GM21529 (cell line): ENCODE data around the gene AKAP13.

ENCODE experiments used
- ATAC-seq: cut with Tn5 transposase; IDR thresholded peaks from one replicate; pipeline ENCODE4 v1.9.1; 2021; ENCODE audit not compliant: unreplicated experiment

Gene AKAP13

DNA sequence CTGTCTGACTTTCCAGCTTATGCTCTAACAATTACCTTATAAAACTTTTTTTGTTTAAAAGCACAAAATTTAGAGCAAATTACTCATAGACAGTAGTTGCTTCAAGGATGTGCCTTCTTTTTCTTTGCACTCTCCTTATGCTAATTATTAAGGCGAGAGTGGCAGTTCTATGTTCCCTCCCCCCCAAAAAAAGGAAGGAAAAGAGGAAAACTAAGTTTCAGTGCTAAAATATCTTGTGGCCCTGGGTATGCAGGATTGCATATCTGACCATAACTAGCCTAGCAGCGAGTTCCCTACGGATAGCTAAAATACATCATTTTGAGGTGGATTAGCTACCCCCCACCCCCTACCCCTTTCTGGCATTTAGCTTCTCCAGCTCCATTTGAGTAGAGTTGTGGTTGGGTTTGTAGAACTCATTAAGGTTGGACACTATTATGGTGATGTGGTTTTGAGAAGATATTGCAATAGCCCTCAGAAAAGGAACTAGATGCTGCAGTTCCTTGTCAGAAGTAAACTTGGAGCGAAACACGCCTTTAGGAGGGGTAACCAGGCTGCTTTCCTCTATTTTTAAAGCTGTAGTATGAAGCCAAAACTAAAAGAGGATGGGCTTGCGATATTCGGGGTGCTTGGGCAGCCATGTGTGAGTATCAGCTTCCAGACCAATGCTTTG, 174.6 kb downstream of the AKAP13 start:
- ATAC-seq, result peak; percentile 73

DNA sequence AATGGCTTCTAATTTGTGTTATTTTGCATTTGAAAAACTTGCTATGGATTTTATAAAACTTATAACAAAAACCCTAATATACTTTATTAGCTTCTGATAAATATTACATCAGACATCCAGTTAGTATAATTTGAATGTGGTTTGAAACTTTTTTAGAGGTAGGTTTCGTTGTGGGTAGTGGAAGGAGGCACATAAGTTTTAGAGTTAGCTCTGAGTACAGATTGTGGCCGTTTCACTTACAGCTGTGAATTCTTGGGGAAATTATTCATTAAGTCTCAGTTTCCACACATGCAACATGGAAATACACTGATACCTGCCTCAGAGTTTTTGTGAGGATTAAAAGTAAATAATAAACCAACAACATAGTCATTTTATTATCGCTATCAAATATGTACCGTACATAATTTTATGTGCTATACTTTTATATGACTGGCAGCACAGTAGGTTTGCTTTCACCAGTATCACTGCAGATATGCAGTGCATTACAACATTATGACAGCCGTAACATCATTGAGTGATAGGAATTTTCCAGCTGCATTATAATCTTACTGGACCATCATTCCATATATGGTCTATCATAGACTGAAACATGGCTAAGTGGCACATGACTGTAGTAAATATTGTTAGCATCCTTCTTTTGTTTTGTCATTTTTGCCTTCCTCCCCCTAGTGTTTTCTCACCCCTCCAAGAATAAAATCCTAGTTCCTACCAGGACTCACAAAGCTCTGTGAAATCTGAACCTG, 175.6 kb downstream of the AKAP13 start:
- ATAC-seq, result peak; percentile 67

DNA sequence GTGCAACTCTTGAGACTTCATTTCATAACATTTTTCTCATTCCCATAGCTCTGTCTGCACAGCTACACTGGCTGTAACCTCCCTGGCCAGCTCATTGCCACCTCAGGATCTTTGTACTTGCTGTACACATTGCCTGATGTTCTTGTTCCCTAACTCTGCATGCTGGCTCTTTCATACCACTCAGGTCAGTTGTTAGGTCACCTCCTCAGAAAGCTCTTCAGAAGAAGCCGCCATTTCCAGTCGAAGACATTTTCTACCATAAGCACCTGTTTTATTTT, 176.2 kb downstream of the AKAP13 start:
- ATAC-seq, result no peak

DNA sequence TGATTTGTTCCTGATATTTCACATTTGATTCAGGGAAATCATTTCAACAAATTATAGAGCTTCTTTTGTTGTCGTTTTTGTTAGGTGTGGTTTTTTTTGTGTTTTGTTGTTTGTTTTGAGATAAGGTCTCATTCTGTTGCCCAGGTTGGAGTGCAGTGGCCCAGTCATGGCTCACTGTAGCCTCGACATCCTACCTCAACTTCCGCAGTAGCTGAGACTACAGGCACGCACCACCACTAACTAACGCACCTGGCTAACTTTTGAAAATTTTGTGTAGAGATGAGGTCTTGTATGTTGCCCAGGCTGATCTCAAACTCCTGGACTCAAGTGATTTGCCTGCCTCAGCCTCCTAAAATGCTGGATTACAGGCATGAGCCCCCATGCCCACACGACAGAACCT, 177.0 kb downstream of the AKAP13 start:
- ATAC-seq, result no peak

DNA sequence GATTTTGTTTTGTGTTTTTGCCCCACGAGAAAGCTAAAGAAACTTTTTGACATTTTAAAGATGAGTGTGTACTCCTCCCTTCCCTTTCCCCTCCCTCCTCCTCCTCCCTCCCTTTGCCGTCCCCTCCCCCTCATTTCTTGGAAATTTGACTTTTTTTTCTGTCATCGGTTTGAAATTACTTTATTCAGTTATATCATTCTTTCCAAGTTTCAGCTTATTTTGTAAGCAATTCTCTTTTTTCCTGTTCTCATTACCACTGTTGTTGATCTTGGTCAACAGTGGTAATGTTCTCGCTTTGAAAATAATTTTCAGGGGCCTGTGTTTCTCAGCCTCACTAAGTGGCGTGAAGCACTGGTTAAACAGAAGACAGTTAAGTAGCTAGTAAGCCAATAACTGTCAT, 178.4 kb downstream of the AKAP13 start:
- no peak for ATAC-seq

DNA sequence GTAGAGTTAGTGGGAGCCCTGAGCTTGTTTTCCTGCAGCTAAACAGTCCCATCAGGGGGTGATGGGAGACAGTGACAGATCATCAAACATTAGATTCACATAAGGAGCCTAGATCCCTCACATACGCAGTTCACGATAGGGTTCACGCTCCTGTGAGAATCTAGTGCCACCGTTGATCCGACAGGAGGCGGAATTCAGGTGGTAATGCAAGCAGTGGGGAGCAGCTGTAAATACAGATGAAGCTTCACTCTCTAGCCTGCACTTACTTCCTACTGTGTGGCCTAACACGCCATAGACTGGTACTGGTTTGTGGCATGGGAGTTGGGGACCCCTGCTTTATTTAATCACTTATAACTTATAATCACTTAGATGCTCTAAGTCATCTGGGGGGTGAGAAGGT, 179.1 kb downstream of the AKAP13 start:
- no peak for ATAC-seq

DNA sequence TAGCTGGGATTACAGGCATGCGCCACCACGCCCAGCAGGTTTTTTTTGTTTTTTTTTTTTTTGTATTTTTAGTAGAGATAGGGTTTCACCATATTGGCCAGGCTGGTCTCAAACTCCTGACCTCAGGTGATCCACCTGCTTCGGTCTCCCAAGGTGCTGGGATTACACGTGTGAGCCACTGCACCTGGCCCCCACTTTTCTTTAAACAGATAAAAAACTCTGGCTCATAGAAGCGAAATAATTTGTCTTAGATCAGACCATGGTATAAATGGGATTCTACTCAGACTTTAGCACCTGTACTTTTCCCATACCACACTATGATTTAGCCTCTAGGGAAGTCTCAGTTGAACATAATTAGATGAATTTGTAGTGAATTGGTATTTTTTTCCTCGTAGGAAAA, 182.4 kb downstream of the AKAP13 start:
- no peak for ATAC-seq

DNA sequence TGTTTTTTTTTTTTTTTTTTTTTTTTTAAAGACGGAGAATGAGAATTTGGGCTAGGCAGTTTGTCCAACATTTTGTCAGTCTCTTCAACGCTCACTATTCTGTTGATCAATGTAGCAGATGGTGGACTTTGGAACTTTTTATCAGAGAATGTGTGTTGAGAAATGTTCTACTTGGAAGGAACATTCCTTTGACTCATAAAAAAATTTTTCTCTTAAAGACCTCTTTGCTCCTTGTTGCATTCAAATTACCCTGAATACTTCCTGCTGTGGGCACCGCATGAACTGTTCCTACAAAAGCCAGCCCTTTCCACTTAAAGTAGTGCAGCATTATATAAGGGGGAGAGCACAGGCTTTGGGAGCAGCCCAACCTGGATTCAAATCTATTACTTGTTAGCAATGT, 182.9 kb downstream of the AKAP13 start:
- ATAC-seq, result no peak

DNA sequence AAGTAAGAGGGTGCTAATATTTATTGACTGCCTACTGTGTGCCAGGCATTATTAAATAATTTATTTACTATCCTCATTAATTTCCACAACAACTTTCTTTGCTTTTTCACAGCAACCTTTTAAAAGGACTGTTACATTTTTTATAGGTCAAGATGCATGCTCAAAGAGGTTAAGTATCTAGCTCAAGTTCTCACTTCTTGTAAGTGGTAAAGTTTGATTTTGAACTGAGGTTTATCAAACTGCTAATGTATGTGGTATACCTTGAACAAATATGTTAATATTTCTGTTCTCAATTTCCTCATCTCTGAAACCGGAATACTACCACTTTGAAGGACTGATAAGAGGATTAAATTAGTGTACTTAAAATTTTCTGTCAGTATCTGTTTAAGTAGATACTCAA, 183.3 kb downstream of the AKAP13 start:
- no peak for ATAC-seq

DNA sequence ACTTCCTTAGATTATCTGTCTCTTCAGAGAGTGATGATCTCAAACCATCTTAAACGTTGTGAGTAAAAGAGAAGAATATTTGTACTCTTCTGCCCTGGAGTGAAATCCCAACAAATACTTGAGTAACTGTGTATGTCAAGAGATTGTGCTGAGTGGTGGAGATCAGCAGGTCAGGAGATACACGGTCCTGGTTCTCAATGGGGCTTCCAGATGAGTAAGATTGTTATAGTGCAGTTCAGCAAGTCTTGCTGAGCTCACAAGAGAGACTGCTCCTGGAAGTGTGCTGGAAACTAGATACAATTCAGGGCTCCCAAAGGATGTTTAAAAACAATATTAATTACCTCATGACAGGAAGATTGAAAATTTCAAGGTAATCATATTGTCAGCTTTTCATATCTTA, 184.3 kb downstream of the AKAP13 start:
- no peak for ATAC-seq

DNA sequence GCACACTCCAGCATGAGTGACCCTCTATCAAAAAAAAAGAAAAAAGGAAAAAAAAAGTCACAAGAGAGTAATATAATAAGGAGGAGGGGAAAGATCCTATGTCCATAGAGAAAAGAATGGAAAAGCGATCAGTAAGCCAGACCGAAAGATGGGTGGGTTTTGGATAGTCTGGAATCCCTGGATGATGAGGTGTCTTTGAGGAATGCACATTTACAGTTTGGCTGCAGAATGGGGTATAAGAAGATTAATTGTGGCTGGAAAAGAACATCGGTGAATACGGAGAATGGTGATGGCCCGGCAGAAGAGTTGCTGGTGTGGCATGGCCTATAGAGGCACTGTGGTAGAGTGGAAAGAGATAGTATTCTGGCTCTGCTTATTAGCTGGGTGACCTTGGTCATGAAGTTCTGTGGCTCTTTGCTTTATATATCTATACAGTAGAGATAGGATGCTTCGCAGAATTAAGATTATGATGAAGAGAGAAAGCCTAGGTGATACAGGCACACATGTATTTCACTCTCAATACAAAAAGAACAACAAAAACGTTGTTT, 187.9 kb downstream of the AKAP13 start:
- ATAC-seq, result no peak

DNA sequence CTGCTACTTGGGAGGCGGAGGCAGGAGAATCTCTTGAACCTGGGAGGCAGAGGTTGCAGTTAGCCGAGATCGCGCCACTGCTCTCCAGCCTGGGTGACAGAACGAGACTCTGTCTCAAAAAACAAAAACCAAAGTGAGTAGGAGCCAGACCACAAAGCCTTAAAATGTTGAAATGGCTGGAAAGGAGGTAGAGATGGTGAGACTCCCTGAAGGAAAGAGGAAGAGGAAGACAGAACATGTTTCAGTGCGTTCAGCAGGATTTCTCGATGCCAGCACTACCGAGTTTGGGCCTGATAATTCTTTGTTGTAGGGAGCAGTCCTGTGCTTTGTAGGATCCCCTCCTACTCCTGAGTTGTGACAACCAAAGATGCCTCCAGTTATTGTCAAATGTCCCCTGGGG, 189.9 kb downstream of the AKAP13 start:
- ATAC-seq, result no peak

DNA sequence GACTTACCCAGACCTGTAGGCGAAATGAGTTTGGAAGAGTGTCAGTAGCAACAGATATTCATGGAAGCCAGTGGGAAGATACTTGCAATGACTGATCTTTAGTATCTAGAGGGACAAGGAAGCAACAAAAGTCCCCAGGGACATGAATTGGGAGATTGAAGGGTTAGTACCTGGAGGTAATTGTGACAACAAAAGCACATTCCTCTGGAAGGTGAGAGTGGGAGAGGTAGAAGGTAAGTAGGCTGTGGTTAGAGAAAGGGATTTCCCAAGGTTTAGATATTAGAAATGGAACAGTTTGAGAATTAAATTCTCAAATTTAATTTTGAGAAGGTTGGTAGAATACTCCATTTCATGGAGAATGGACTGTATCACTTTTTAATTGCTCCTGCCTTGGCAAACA, 191.4 kb downstream of the AKAP13 start:
- ATAC-seq, result no peak

DNA sequence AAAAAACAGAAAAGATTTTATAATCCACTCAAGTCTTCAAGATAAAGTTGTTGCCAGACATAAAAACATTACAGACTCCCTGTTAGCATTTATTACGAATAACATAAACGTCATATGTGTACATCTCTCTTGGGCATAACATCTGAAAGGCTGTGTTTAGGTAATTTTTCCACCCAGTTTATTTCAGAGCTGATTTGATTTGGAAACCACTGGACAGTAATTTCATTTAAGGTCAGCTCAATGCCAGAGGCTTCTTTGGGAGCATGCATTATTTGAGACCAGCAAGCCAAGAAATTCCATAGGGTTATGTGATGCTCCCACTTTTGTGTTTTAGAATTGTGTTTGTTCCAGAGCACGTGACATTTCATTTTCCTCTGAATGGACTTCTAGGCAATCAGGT, 196.0 kb downstream of the AKAP13 start:
- ATAC-seq, result no peak

DNA sequence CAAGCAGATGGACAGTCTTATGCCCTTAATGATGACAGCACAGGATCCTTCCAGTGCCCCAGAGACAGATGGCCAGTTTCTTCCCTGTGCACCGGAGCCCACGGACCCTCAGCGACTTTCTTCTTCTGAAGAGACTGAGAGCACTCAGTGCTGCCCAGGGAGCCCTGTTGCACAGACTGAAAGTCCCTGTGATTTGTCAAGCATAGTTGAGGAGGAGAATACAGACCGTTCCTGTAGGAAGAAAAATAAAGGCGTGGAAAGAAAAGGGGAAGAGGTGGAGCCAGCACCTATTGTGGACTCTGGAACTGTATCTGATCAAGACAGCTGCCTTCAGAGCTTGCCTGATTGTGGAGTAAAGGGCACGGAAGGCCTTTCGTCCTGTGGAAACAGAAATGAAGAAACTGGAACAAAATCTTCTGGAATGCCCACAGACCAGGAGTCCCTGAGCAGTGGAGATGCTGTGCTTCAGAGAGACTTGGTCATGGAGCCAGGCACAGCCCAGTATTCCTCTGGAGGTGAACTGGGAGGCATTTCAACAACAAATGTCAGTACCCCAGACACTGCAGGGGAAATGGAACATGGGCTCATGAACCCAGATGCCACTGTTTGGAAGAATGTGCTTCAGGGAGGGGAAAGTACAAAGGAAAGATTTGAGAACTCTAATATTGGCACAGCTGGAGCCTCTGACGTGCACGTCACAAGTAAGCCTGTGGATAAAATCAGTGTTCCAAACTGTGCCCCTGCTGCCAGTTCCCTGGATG, 198.7 kb downstream of the AKAP13 start:
- ATAC-seq, result no peak

DNA sequence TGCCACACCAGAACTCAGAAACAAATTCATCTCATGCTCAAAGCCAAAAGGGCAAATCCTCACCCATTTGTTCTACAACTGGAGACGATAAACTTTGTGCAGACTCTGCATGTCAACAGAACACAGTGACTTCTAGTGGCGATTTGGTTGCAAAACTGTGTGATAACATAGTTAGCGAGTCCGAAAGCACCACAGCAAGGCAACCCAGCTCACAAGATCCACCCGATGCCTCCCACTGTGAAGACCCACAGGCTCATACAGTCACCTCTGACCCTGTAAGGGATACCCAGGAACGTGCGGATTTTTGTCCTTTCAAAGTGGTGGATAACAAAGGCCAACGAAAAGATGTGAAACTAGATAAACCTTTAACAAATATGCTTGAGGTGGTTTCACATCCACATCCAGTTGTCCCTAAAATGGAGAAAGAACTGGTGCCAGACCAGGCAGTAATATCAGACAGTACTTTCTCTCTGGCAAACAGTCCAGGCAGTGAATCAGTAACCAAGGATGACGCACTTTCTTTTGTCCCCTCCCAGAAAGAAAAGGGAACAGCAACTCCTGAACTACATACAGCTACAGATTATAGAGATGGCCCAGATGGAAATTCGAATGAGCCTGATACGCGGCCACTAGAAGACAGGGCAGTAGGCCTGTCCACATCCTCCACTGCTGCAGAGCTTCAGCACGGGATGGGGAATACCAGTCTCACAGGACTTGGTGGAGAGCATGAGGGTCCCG, 199.7 kb downstream of the AKAP13 start:
- ATAC-seq, result no peak

DNA sequence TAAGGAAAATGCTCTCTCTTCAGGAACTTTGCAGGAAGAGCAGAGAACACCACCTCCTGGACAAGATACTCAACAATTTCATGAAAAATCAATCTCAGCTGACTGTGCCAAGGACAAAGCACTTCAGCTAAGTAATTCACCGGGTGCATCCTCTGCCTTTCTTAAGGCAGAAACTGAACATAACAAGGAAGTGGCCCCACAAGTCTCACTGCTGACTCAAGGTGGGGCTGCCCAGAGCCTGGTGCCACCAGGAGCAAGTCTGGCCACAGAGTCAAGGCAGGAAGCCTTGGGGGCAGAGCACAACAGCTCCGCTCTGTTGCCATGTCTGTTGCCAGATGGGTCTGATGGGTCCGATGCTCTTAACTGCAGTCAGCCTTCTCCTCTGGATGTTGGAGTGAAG, 200.5 kb downstream of the AKAP13 start:
- ATAC-seq, result no peak

DNA sequence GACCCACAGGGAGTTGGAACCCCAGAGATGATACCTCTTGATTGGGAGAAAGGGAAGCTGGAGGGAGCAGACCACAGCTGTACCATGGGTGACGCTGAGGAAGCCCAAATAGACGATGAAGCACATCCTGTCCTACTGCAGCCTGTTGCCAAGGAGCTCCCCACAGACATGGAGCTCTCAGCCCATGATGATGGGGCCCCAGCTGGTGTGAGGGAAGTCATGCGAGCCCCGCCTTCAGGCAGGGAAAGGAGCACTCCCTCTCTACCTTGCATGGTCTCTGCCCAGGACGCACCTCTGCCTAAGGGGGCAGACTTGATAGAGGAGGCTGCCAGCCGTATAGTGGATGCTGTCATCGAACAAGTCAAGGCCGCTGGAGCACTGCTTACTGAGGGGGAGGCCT, 201.1 kb downstream of the AKAP13 start:
- ATAC-seq, result no peak

DNA sequence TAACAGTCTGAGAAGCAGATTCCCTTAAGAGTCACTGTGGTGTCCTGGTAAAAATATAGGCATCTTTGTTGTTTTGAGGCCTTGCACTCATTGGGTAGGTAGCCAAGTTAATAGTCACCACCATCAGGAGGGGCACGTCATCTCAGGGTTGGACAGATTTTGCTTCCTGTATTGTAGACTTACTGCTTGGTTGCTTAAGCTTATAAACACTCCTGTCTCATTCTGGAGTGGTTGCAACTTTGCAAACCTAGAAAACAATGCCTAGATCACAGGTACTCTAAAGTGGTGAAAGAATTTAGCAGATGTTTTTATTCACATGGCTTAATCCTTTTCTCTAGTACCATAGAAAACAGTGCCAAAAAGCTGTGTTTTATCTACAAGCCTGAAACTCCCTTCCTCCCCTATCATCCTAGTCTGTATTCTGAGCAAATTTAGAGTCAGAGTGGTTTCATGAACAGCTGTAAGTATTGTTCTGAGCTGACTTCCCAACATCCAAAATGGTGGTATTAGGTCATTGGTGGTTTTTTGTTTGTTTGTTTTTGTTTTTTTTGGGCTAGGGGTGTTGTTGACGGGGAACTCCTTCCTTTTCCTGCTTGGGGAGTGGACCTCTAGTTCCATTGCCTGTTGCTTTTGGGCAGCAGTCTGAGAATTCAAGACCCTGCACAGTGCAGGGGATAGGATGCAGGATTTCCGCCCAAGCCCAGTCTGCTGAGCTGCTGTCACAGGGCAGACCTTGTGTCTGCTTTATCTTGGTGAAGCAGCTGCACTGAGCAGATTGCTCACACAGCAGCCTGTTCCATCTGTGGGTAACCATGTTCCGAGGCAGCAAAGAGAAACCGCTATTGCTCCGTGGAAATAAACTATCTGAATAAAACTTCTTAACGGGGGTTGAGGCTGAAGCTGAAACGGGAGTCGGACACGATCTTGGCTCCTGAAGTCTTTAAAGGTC, 202.0 kb downstream of the AKAP13 start:
- ATAC-seq, result peak; percentile 45

DNA sequence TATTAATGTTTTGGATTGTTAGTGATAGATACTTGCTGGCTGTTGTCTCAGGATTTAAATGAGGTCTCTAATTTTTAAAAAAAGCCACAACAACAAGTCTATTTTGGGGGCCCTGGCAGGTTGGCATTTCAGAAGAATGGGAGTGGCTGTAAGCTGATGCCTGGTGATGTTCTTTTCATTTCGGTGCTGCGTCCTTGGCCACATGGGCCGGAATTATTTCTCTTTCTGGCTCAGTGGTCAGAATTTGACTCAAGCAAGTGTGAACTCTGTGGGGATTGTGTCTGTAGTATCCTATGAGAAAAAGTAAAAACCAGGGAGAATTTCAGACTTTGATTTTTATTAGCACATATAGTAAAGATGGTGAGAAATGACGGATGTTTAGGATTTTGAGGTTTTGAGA, 203.0 kb downstream of the AKAP13 start:
- no peak for ATAC-seq
